CD14-positive monocyte (primary cell): Measurements from ENCODE around the gene HYI. TPM values are rescaled to one million over a fixed set of nuclear protein-coding genes. Genes with fewer than 3 reads are reported as not detected.

Experiments used
- DNase-seq, 3 donors: peaks; one replicate each; pipeline ENCODE4 v3.0.0-alpha.2; 2011 to 2022
- H2AFZ ChIP-seq: 2 replicates; pipeline ENCODE4 v1.6.0; 2012; ENCODE audit warnings: mild to moderate bottlenecking, low read depth, low read length, inconsistent platforms; ENCODE audit not compliant: insufficient read depth, poor library complexity, severe bottlenecking
- H3K27ac ChIP-seq, 2 donors: 1 replicate in 1 of 2; 2 replicates in 1 of 2; pipeline ENCODE4 v1.5.1; 2012 to 2013; ENCODE audit warnings: low read length in 2 of 2, control low read depth in 1 of 2, inconsistent platforms in 1 of 2, low read depth in 1 of 2, mild to moderate bottlenecking in 1 of 2
- H3K27me3 ChIP-seq, 2 donors: one replicate each; pipeline versions ENCODE4 v1.6.0 to v1.6.1; 2011 to 2013; ENCODE audit warnings: low read length in 2 of 2; ENCODE audit not compliant: control insufficient read depth in 2 of 2, insufficient read depth in 2 of 2
- H3K36me3 ChIP-seq, 2 donors: replicated peaks in 1 of 2; 1 replicate in 1 of 2; 2 replicates in 1 of 2; pipeline versions ENCODE4 v1.5.1 to v1.6.1; 2012 to 2013; ENCODE audit warnings: low read length in 2 of 2, control low read depth in 1 of 2, inconsistent platforms in 1 of 2, mild to moderate bottlenecking in 1 of 2; ENCODE audit not compliant: insufficient read depth in 2 of 2, control insufficient read depth in 1 of 2
- H3K4me1 ChIP-seq, 2 donors: 1 replicate in 1 of 2; 2 replicates in 1 of 2; pipeline versions ENCODE4 v1.5.1 to v1.6.1; 2012 to 2013; ENCODE audit warnings: low read length in 2 of 2, control low read depth in 1 of 2, inconsistent platforms in 1 of 2, mild to moderate bottlenecking in 1 of 2, moderate library complexity in 1 of 2; ENCODE audit not compliant: insufficient read depth in 2 of 2, control insufficient read depth in 1 of 2
- H3K4me2 ChIP-seq: replicated peaks from 2 replicates; pipeline ENCODE3; 2012; ENCODE audit warnings: low read length, moderate library complexity, mild to moderate bottlenecking; ENCODE audit not compliant: poor library complexity, severe bottlenecking; ENCODE audit errors: extremely low read depth
- H3K4me3 ChIP-seq, 3 experiments: fragments of 200-600 bp in 1 of 3; sonication (generic) in 1 of 3; replicated peaks in 1 of 3; 1 replicate in 2 of 3; 2 replicates in 1 of 3; pipeline ENCODE4 v1.5.1; 2011 to 2013; ENCODE audit warnings: low read length in 3 of 3, mild to moderate bottlenecking in 3 of 3, control low read depth in 2 of 3, low read depth in 2 of 3, inconsistent platforms in 1 of 3, moderate library complexity in 1 of 3
- H3K79me2 ChIP-seq: 2 replicates; pipeline ENCODE4 v1.6.0; 2012; ENCODE audit warnings: mild to moderate bottlenecking, control low read depth, inconsistent platforms, low read length, moderate library complexity; ENCODE audit not compliant: insufficient read depth
- H3K9ac ChIP-seq: 2 replicates; pipeline ENCODE4 v1.6.0; 2017; ENCODE audit warnings: low read length, mild to moderate bottlenecking; ENCODE audit not compliant: insufficient read depth, poor library complexity, severe bottlenecking
- H3K9me3 ChIP-seq, 2 donors: replicated peaks in 1 of 2; 1 replicate in 1 of 2; 2 replicates in 1 of 2; pipeline versions ENCODE4 v1.5.1 to v1.6.1; 2012 to 2013; ENCODE audit warnings: low read length in 2 of 2, control low read depth in 1 of 2; ENCODE audit not compliant: control insufficient read depth in 1 of 2, insufficient read depth in 1 of 2
- H4K20me1 ChIP-seq: 2 replicates; pipeline ENCODE4 v1.6.0; 2012; ENCODE audit warnings: mild to moderate bottlenecking, low read length, control low read depth, moderate library complexity; ENCODE audit not compliant: insufficient read depth
- H3K27ac Mint-ChIP-seq, 7 donors: one replicate each; pipeline ENCODE4 v1.8.0; 2020; ENCODE audit warnings: mild to moderate bottlenecking in 7 of 7, mixed read lengths in 7 of 7, moderate library complexity in 6 of 7, inconsistent platforms in 2 of 7
- H3K27me3 Mint-ChIP-seq, 3 donors: one replicate each; pipeline ENCODE4 v1.8.0; 2021 to 2022; ENCODE audit warnings: low read depth in 3 of 3, mild to moderate bottlenecking in 3 of 3, mixed read lengths in 3 of 3, moderate library complexity in 3 of 3, inconsistent platforms in 1 of 3
- H3K36me3 Mint-ChIP-seq, 2 donors: one replicate each; pipeline ENCODE4 v1.8.0; 2020; ENCODE audit warnings: mixed read lengths in 2 of 2, inconsistent platforms in 1 of 2, mild to moderate bottlenecking in 1 of 2
- H3K4me1 Mint-ChIP-seq: one replicate; pipeline ENCODE4 v1.8.0; 2020; ENCODE audit warnings: mild to moderate bottlenecking, mixed read lengths
- H3K4me3 Mint-ChIP-seq, 2 donors: one replicate each; pipeline ENCODE4 v1.8.0; 2020; ENCODE audit warnings: mild to moderate bottlenecking in 2 of 2, mixed read lengths in 2 of 2, moderate library complexity in 1 of 2
- H3K9me3 Mint-ChIP-seq, 7 donors: one replicate each; pipeline ENCODE4 v1.8.0; 2020 to 2022; ENCODE audit warnings: mixed read lengths in 7 of 7, mild to moderate bottlenecking in 6 of 7, moderate library complexity in 6 of 7, inconsistent platforms in 2 of 7
- CTCF ChIP-seq: fragments of 200-600 bp; IDR thresholded peaks from one replicate; pipeline ENCODE4 v1.8.0; 2022; ENCODE audit warnings: antibody characterized with exemption, mild to moderate bottlenecking
- WGBS: methylation state at CpG from one replicate; pipeline ENCODE4 v1.1.5; 2013; ENCODE audit warnings: missing lambda C conversion rate; ENCODE audit not compliant: insufficient coverage; 5-methylcytosine and 5-hydroxymethylcytosine counted together
- intact Hi-C, 2 donors: fragments of 100-400 bp; cut with micrococcal nuclease; formaldehyde crosslinking; loops; one replicate each; pipeline versions ENCODE4 v1.15.0 to v1.15.1; 2023
- polyA plus RNA-seq, 3 donors: library from polyadenylated mRNA; depleted of rRNA in 1 of 3; unstranded in 2 of 3; stranded (reverse) in 1 of 3; fragments of 300-500 nt in 2 of 3; fragments of >200 nt in 1 of 3; fragmentation: Illumina TruSeq in 2 of 3; gene quantifications; 1 replicate in 2 of 3; 2 replicates in 1 of 3; pipeline ENCODE4 v1.2.3, GENCODE V29; 2012 to 2021

HYI gene
- polyA plus RNA-seq, 3 donors, result 0.74 to 7.2 (median 1.6) TPM

- Histone ChIP-seq H3K4me3 (no peak overlapping the region), H3K4me1 (no peaks in the 10 kb centered on the region), H3K36me3 (no peaks in the 10 kb centered on the region), H3K4me2 (no peak overlapping the region), H3K27me3 (peaks cover 0 to 3% of the 10 kb centered on the region in 2 donors), H3K9ac (no peak overlapping the region), H3K9me3 (peaks cover 13 to 31% of the 10 kb centered on the region in 2 donors), H2AFZ (no peak overlapping the region), H3K27ac (no peak overlapping the region), H4K20me1 (no peaks in the 10 kb centered on the region), H3K79me2 (no peaks in the 10 kb centered on the region)
- H3K9me3 Mint-ChIP-seq, result peaks cover 18 to 55% (median 41%) of the 10 kb centered on the region in 7 donors
- no peak overlapping the region for H3K4me3 Mint-ChIP-seq
- TF ChIP-seq CTCF, result no peak
- no CpG with 5 or more reads among the region's 1 CpG for WGBS
- H3K4me1 Mint-ChIP-seq, result no peaks in the 10 kb centered on the region
- H3K27me3 Mint-ChIP-seq, result peaks cover 2 to 11% (median 3%) of the 10 kb centered on the region in 3 donors
- no peak for DNase-seq
- intact Hi-C loops, result no loop called here
- no peak overlapping the region for H3K27ac Mint-ChIP-seq
- no peaks in the 10 kb centered on the region for H3K36me3 Mint-ChIP-seq
These were observed 37.3 kb upstream of the HYI start for GRCh38 chr1:43491061-43491460.

GRCh38 chr1:43488165-43488564 lies 34.4 kb upstream of the HYI start:
- Histone ChIP-seq H3K4me1 (no peaks in the 10 kb centered on the region), H3K9ac (no peak overlapping the region), H3K27me3 (no peaks in the 10 kb centered on the region), H4K20me1 (no peaks in the 10 kb centered on the region), H3K36me3 (no peaks in the 10 kb centered on the region), H3K4me3 (no peak overlapping the region), H3K27ac (no peak overlapping the region), H3K9me3 (peaks cover 13 to 31% of the 10 kb centered on the region in 2 donors), H2AFZ (no peak overlapping the region), H3K4me2 (no peak overlapping the region), H3K79me2 (no peaks in the 10 kb centered on the region)
- Mint-ChIP-seq H3K27ac (no peak overlapping the region), H3K4me3 (no peak overlapping the region), H3K9me3 (peaks cover 18 to 61% (median 46%) of the 10 kb centered on the region in 7 donors), H3K27me3 (peaks cover 0 to 7% (median 0%) of the 10 kb centered on the region in 3 donors), H3K4me1 (peaks cover 7% of the 10 kb centered on the region), H3K36me3 (no peaks in the 10 kb centered on the region)
- intact Hi-C loops, result no loop called here
- no peak for TF ChIP-seq CTCF
- no CpG with 5 or more reads among the region's 1 CpG for WGBS
- DNase-seq, result no peak
